ENCODE results near the gene NDUFB2. TPM values are rescaled to one million over a fixed set of nuclear protein-coding genes. Genes with fewer than 3 reads are reported as not detected.

NDUFB2 gene
- total RNA-seq: 100 to 1,000 TPM in 1 of 5 experiments, 10 to 100 TPM in 4; 88.3 to 184 (median 94.0) TPM
- polyA plus RNA-seq: 100 to 1,000 TPM; 372 to 507 TPM
- 25.2 reads per million, percentile 56 among the genes with 10 or more reads in this experiment for total RNA-seq

- DNase-seq (peak; percentile 72 to 92 (median 90)), ATAC-seq (peak; percentile 92)
- Mint-ChIP-seq H3K4me1 (peaks cover 18 to 50% (median 40%) of the 10 kb centered on the region in 7 donors), H3K36me3 (peaks cover 0 to 14% (median 4%) of the 10 kb centered on the region in 5 donors), H3K27ac (peak within 1 kb of the TSS; percentile 92 to 99 (median 98)), H3K27me3 (no peaks in the 10 kb centered on the region), H3K9me3 (peaks cover 0 to 4% (median 0%) of the 10 kb centered on the region in 11 donors), H3K4me3 (peak within 1 kb of the TSS; percentile 87 to 100 (median 98))
- peak within 1 kb of the TSS; percentile 99 for H3K4me3 ChIP-seq (ENCODE audit: low read length)
- H3K27me3 ChIP-seq (ENCODE audit: control insufficient read depth in 2 of 2, insufficient read depth in 2 of 2, low read length in 2 of 2): no peaks in the 10 kb centered on the region
- CTCF ChIA-PET: interaction anchor here (0.6 kb wide), 1 partner anchor 318 kb away, joined by 3 read pairs; the partner anchor contains the start of gene MRPS33
- peaks cover 0 to 12% (median 0%) of the 10 kb centered on the region in 3 experiments for H3K36me3 ChIP-seq (ENCODE audit: control insufficient read depth in 2 of 3, insufficient read depth in 3 of 3, low read length in 3 of 3)
- peak within 1 kb of the TSS; percentile 88 for H3K27ac ChIP-seq (ENCODE audit: low read depth, low read length)
- POLR2A ChIA-PET: interaction anchor here (0.7 to 3.0 kb wide), 6 partner anchors 23 to 318 kb away, joined by 5 to 26 read pairs (median 6); partner anchors contain the start of genes ADCK2 and MRPS33
- peaks cover 12 to 16% of the 10 kb centered on the region in 2 donors for H3K4me1 ChIP-seq (ENCODE audit: control insufficient read depth in 2 of 2, insufficient read depth in 2 of 2, low read length in 2 of 2)
- H3K9me3 ChIP-seq (ENCODE audit: control insufficient read depth in 2 of 3, low read length in 3 of 3): no peaks in the 10 kb centered on the region
- intact Hi-C loops (cut with micrococcal nuclease): loop anchor here (1.0 to 10.0 kb wide), 13 partner anchors 24 to 1042 kb away; partner anchors contain the start of genes AGK (in 2 of the 2), BRAF (in 2 of the 2), MKRN1 (in 2 of the 2) and MRPS33 (in 2 of the 2)
Measured at GRCh38 chr7:140696680-140697446, at the start of gene NDUFB2. Gene NDUFB2 (plus strand): TSS chr7:140696708. CDS start chr7:140696745, 37 bp downstream.

GRCh38 chr7:140646931-140647647, 49.4 kb upstream of the NDUFB2 start:
- intact Hi-C loops (cut with micrococcal nuclease): no loop called here
- H3K4me3 ChIP-seq (ENCODE audit: low read length): no peak overlapping the region
- H3K27me3 ChIP-seq (ENCODE audit: control insufficient read depth in 2 of 2, insufficient read depth in 2 of 2, low read length in 2 of 2): no peaks in the 10 kb centered on the region
- H3K9me3 ChIP-seq (ENCODE audit: control insufficient read depth in 2 of 3, low read length in 3 of 3): no peaks in the 10 kb centered on the region
- CTCF ChIA-PET: interaction anchor here (0.7 kb wide), 1 partner anchor 225 kb away, joined by 4 read pairs; no protein-coding TSS in a partner anchor
- DNase-seq (peak in 3 of 9 donors; percentile 17 to 31 (median 29)), ATAC-seq (peak; percentile 90)
- no peaks in the 10 kb centered on the region for H3K4me1 ChIP-seq (ENCODE audit: control insufficient read depth in 2 of 2, insufficient read depth in 2 of 2, low read length in 2 of 2)
- peaks cover 0 to 3% (median 0%) of the 10 kb centered on the region in 11 donors for H3K9me3 Mint-ChIP-seq
- peaks cover 11 to 43% (median 25%) of the 10 kb centered on the region in 5 donors for H3K27me3 Mint-ChIP-seq
- H3K27ac ChIP-seq (ENCODE audit: low read depth, low read length): no peak overlapping the region
- H3K4me3 Mint-ChIP-seq: peak overlapping the region in 1 of 10 donors; percentile 40
- H3K36me3 ChIP-seq (ENCODE audit: control insufficient read depth in 2 of 3, insufficient read depth in 3 of 3, low read length in 3 of 3): no peaks in the 10 kb centered on the region
- peaks cover 4 to 12% (median 5%) of the 10 kb centered on the region in 7 donors for H3K4me1 Mint-ChIP-seq
- H3K27ac Mint-ChIP-seq: peak overlapping the region in 2 of 9 donors; percentile 15 to 39
- POLR2A ChIA-PET: no interaction called here
- H3K36me3 Mint-ChIP-seq: no peaks in the 10 kb centered on the region

DNA sequence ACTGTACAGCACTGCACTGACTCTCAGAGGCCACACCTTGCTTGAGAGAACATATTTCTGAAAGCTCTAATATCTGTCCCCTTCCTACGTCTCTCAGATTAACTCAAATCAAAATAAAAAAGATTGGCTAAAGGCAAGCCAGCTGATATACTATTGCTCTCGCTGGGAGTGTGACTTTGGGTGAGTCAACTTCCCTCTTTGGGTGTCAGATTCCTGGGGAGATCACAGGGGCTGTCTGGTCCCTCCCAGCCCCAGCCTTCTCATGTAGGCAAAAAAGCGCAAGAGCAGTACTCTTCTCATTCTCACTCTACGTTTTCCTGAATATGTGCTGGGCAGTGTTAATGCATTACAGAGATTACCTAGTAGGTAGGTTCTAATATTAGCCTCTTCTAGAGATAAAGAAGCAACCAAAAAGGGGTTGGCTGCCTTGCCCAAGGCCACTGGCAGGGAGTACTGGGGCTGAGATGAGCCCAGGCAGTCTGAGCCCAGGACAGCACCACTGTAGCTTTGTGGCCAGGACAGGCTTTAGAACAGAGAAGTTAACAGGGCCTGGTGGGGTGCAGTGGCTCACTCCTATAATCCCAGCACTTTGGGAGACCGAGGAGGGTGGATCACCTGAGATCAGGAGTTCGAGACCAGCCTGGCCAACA, 46.8 kb upstream of the NDUFB2 start:
- no peak overlapping the region for H3K4me3 ChIP-seq (ENCODE audit: low read length)
- POLR2A ChIA-PET: interaction anchor here (1.0 kb wide), 1 partner anchor 24 kb away, joined by 3 read pairs; no protein-coding TSS in a partner anchor
- H3K4me3 Mint-ChIP-seq: no peak overlapping the region
- CTCF ChIA-PET: interaction anchor here (0.6 to 1.3 kb wide), 4 partner anchors 10 to 162 kb away, joined by 3 to 4 read pairs (median 3); no protein-coding TSS in a partner anchor
- no peaks in the 10 kb centered on the region for H3K9me3 Mint-ChIP-seq
- H3K27ac Mint-ChIP-seq: no peak overlapping the region
- H3K4me1 Mint-ChIP-seq: peaks cover 9 to 17% (median 11%) of the 10 kb centered on the region in 7 donors
- no peaks in the 10 kb centered on the region for H3K36me3 ChIP-seq (ENCODE audit: control insufficient read depth in 2 of 3, insufficient read depth in 3 of 3, low read length in 3 of 3)
- intact Hi-C loops (cut with micrococcal nuclease): no loop called here
- H3K27ac ChIP-seq (ENCODE audit: low read depth, low read length): no peak overlapping the region
- no peak for ATAC-seq
- no peaks in the 10 kb centered on the region for H3K9me3 ChIP-seq (ENCODE audit: control insufficient read depth in 2 of 3, low read length in 3 of 3)
- no peaks in the 10 kb centered on the region for H3K36me3 Mint-ChIP-seq
- no peaks in the 10 kb centered on the region for H3K4me1 ChIP-seq (ENCODE audit: control insufficient read depth in 2 of 2, insufficient read depth in 2 of 2, low read length in 2 of 2)
- no peaks in the 10 kb centered on the region for H3K27me3 ChIP-seq (ENCODE audit: control insufficient read depth in 2 of 2, insufficient read depth in 2 of 2, low read length in 2 of 2)
- peaks cover 0 to 28% (median 10%) of the 10 kb centered on the region in 5 donors for H3K27me3 Mint-ChIP-seq
- no peak for DNase-seq

DNA sequence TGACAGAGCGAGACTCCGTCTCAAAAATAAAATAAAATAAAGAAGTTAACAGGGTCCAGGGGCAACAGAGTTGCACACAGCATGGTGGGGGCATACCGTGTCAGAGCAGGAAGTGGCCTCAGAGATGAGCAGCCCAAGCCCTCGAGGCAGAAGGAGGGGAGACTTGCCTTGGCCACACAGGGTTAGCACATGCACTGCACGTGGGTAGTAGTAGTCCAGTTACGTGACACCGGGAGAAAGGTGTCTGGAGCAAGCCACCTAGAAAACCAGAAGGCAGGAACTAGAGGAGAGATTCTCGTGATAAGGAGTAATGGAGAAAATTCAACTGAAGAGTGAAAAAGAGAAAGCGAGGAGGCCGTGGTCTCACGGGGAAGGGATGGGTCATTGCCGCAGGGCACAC, 46.1 kb upstream of the NDUFB2 start:
- ATAC-seq: no peak
- POLR2A ChIA-PET: interaction anchor here (1.0 kb wide), 1 partner anchor 23 kb away, joined by 3 read pairs; no protein-coding TSS in a partner anchor
- peak overlapping the region in 1 of 9 donors; percentile 10 for H3K27ac Mint-ChIP-seq
- intact Hi-C loops (cut with micrococcal nuclease): no loop called here
- DNase-seq: no peak
- Histone ChIP-seq H3K9me3 (ENCODE audit: control insufficient read depth in 2 of 3, low read length in 3 of 3) (no peaks in the 10 kb centered on the region), H3K4me3 (ENCODE audit: low read length) (no peak overlapping the region), H3K36me3 (ENCODE audit: control insufficient read depth in 2 of 3, insufficient read depth in 3 of 3, low read length in 3 of 3) (no peaks in the 10 kb centered on the region), H3K4me1 (ENCODE audit: control insufficient read depth in 2 of 2, insufficient read depth in 2 of 2, low read length in 2 of 2) (no peaks in the 10 kb centered on the region), H3K27ac (ENCODE audit: low read depth, low read length) (no peak overlapping the region), H3K27me3 (ENCODE audit: control insufficient read depth in 2 of 2, insufficient read depth in 2 of 2, low read length in 2 of 2) (no peaks in the 10 kb centered on the region)
- H3K4me3 Mint-ChIP-seq: no peak overlapping the region
- H3K4me1 Mint-ChIP-seq: peaks cover 9 to 19% (median 11%) of the 10 kb centered on the region in 7 donors
- no peaks in the 10 kb centered on the region for H3K9me3 Mint-ChIP-seq
- H3K36me3 Mint-ChIP-seq: no peaks in the 10 kb centered on the region
- CTCF ChIA-PET: interaction anchor here (0.6 to 1.3 kb wide), 2 partner anchors 159 to 161 kb away, joined by 3 to 4 read pairs; no protein-coding TSS in a partner anchor
- peaks cover 0 to 28% (median 9%) of the 10 kb centered on the region in 5 donors for H3K27me3 Mint-ChIP-seq

GRCh38 chr7:140653319-140654108, 43.0 kb upstream of the NDUFB2 start:
- Mint-ChIP-seq H3K36me3 (peaks cover 0 to 4% (median 0%) of the 10 kb centered on the region in 5 donors), H3K4me1 (peaks cover 6 to 26% (median 21%) of the 10 kb centered on the region in 7 donors), H3K9me3 (no peaks in the 10 kb centered on the region), H3K4me3 (peak overlapping the region in 4 of 10 donors; percentile 21 to 42 (median 34)), H3K27ac (peak overlapping the region in 2 of 9 donors; percentile 16 to 63), H3K27me3 (peaks cover 5 to 40% (median 14%) of the 10 kb centered on the region in 5 donors)
- Histone ChIP-seq H3K4me3 (ENCODE audit: low read length) (no peak overlapping the region), H3K36me3 (ENCODE audit: control insufficient read depth in 2 of 3, insufficient read depth in 3 of 3, low read length in 3 of 3) (no peaks in the 10 kb centered on the region), H3K9me3 (ENCODE audit: control insufficient read depth in 2 of 3, low read length in 3 of 3) (no peaks in the 10 kb centered on the region), H3K27ac (ENCODE audit: low read depth, low read length) (no peak overlapping the region), H3K4me1 (ENCODE audit: control insufficient read depth in 2 of 2, insufficient read depth in 2 of 2, low read length in 2 of 2) (peaks cover 0 to 9% of the 10 kb centered on the region in 2 donors), H3K27me3 (ENCODE audit: control insufficient read depth in 2 of 2, insufficient read depth in 2 of 2, low read length in 2 of 2) (no peaks in the 10 kb centered on the region)
- ChIA-PET POLR2A (no interaction called here), CTCF (interaction anchor here (0.6 to 1.5 kb wide), 5 partner anchors 20 to 358 kb away, joined by 3 to 16 read pairs (median 3); no protein-coding TSS in a partner anchor)
- intact Hi-C loops (cut with micrococcal nuclease): loop anchor here (1.0 kb wide), 3 partner anchors 135 to 359 kb away; no protein-coding TSS in a partner anchor
- DNase-seq (peak in 5 of 9 donors; percentile 23 to 55 (median 41)), ATAC-seq (peak; percentile 55)
